Activated CD8-positive, alpha-beta memory T cell treated with anti-CD3 and anti-CD28 coated beads, Interleukin-2, amount 50 U/mL, for 24 hours (primary cell): ENCODE measurements around the gene ZNF235.
"Not testable (repeated sequence)": the region's sequence is repeated elsewhere in the genome, so short reads cannot be mapped to it uniquely, and the experiment has no call there.

Experiments used
- DNase-seq: peaks from one replicate; pipeline ENCODE4 v3.0.0-alpha.2; 2020; ENCODE audit errors: extremely low read depth

The ZNF235 gene

DNA sequence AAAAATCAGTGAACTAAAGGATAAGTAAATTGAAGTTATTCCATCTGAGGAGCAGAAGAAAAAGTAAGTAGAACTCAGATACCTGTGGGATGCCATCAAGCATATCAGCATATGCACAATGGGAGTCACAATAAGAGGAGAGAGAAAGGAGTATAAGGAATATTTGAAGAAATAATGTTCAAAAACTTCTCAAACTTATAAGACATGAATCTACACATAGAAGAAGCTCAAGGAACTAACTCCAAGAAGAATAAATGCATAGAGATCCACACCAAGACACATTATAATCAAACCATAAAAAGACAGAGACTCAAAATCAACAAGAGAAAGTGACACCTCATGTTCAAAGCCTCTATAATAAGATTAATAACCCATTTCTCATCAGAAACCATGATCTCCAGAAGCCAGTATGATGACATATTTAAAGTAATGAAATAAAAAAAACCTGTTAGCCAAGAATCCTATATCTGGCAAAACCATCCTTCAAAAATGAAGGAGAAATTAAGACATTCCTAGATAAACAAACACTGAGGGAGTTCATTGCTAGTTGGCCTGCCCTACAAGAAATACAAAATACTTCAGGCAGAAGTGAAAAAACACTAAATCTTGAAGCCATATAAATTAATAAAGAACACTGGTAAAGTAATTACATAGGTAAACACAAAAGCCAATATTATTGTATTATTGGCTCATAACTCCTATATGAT, 49.0 kb downstream of the ZNF235 start:
- no peak for DNase-seq

DNA sequence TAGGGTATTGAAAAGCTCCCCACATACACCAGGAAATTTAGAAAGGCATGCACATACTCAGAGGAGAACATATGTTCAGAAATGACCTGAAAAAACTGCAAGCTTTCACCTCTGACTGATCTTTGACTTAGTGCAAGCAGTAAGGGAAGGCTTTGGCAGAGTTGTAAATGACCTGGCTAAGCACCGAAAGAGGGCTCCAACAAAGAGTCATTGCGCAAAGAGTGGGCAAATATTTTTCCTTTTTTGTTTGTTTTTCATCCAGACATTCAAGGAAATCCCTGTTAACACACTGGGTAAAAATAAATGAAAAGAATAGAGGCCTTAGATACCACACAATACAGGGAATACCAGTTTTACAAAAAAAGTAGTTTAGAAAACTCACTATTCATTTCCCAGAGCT, 50.3 kb downstream of the ZNF235 start:
- no peak for DNase-seq

DNA sequence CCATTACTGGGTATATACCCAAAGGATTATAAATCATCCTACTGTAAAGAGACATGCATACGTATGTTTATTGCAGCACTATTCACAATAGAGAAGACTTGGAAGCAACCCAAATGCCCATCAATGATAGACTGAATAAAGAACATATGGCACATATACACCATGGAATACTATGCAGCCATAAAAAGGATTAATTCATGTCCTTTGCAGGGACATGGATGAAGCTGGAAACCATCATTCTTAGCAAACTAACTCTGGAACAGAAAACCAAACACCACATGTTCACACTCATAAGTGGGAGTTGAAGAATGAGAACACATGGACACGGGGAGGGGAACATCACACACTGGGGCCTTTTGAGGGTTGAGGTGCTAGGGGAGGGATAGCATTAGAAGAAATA, 51.4 kb downstream of the ZNF235 start:
- DNase-seq, result not testable (repeated sequence)

DNA sequence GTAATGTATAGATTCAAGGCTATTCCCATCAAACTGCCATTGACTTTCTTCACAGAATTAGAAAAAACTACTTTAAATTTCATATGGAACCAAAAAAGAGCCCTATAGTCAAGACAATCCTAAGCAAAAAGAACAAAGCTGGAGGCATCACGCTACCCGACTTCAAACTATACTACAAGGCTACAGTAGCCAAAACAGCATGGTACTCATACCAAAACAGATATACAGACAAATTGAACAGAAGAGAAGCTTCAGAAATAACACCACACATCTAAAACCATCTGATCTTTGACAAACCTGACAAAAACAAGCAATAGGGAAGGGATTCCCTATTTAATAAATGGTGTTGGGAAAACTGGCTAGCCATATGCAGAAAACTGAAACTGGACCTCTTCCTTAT, 52.5 kb downstream of the ZNF235 start:
- DNase-seq, result not testable (repeated sequence)

DNA sequence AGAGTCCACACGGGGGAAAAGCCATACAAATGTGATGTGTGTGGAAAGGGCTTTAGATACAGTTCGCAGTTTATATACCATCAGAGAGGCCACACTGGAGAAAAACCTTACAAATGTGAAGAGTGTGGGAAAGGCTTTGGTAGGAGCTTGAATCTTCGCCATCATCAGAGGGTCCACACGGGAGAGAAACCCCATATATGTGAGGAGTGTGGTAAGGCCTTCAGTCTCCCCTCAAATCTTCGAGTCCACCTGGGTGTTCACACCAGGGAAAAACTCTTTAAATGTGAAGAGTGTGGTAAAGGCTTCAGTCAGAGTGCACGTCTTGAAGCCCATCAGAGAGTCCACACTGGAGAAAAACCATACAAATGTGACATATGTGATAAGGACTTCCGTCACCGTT, 68.4 kb downstream of the ZNF235 start:
- no peak for DNase-seq
